HG03135 (cell line): ENCODE data around the gene SPEF2.

Experiments
- ATAC-seq: cut with Tn5 transposase; IDR thresholded peaks from one replicate; pipeline ENCODE4 v1.9.1; 2021; ENCODE audit warnings: mild to moderate bottlenecking, moderate library complexity; ENCODE audit not compliant: unreplicated experiment

SPEF2 gene, protein sequence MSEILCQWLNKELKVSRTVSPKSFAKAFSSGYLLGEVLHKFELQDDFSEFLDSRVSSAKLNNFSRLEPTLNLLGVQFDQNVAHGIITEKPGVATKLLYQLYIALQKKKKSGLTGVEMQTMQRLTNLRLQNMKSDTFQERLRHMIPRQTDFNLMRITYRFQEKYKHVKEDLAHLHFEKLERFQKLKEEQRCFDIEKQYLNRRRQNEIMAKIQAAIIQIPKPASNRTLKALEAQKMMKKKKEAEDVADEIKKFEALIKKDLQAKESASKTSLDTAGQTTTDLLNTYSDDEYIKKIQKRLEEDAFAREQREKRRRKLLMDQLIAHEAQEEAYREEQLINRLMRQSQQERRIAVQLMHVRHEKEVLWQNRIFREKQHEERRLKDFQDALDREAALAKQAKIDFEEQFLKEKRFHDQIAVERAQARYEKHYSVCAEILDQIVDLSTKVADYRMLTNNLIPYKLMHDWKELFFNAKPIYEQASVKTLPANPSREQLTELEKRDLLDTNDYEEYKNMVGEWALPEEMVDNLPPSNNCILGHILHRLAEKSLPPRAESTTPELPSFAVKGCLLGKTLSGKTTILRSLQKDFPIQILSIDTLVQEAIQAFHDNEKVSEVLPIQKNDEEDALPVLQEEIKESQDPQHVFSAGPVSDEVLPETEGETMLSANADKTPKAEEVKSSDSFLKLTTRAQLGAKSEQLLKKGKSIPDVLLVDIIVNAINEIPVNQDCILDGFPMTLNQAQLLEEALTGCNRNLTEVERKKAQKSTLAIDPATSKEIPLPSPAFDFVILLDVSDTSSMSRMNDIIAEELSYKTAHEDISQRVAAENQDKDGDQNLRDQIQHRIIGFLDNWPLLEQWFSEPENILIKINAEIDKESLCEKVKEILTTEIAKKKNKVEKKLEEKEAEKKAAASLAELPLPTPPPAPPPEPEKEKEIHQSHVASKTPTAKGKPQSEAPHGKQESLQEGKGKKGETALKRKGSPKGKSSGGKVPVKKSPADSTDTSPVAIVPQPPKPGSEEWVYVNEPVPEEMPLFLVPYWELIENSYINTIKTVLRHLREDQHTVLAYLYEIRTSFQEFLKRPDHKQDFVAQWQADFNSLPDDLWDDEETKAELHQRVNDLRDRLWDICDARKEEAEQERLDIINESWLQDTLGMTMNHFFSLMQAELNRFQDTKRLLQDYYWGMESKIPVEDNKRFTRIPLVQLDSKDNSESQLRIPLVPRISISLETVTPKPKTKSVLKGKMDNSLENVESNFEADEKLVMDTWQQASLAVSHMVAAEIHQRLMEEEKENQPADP (N-terminal part only)

DNA sequence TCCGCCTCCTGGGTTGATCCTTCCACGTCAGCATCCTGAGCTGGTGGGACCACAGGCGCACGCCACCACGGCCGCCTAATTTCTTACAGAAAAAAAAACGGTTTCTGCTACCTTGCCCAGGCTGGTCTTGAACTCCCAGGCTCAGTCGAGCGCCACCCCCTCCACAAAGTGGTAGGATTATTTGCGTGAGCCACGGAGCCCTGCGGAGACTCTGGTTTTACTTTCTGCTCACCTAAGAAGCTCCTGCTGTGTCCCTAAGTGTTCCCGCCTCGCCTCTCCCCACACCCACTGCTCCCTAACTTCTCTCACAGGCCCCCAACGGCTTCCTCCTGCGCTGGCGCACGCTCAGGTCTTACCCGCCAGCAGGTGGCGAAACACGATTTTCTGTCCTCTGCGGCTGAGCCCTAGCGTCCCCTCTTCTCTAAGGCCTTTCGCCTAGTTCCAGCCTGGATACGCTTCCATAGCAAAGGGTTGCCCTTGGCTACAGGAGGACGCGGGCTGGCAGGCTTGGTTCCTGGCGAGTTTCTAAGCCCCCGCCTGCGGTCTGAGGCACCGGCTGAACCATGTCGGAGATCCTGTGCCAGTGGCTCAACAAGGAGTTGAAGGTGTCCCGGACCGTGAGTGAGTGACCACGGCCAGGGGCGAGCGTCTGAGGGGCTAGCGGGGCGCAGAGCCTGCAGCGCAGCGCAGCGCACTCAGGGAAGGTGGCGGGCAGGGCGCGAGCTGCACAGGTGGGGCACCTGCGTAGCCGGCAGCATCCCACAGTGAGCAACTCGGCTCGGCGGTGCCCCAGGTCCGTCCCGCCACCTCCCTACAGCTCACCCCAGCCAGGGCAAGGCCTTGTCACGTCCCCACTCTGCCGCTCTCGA is at the start of gene SPEF2:
Gene SPEF2 (plus strand): TSS at position 429 of the 869 bp plus-strand sequence. CDS start 135 bp downstream, at position 564.
- ATAC-seq = peak; percentile 91

DNA sequence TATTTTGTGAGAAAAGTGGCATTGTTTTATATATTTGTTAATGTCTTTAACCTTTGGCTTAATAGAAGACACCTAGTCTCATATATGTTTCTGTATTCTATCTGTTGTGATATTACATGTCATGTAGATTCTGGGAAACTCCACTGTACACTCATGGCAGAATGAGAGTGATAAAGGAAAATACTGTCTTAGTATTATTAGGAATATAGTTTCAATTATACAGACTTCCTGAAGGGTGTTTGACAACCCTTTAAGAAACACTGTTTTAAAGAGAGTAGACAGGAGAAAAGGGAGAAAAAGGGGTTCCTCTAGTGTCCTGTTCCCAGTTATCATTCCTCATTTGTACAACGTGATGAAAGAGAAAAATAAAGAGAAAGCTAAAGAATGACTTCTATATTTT is 42.1 kb upstream of the SPEF2 start:
- ATAC-seq = no peak

DNA sequence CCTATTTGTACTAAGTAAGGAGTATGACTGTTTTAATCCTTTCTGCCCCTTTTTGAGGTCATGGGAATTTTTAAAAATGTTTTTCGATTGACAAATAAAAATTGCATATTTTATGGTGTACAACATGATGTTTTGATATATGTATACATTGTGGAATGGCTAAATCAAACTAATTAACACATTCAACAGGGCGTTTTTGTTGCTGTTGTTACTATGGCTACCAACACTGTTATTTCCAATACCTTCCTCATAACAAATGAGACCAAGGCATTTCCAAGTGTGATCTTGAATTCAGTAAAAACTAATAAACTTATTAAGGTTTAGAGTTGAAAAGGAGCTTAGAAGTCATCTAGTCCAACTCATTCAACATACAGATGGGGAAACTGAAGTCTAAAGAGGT is 30.2 kb upstream of the SPEF2 start:
- no peak for ATAC-seq

DNA sequence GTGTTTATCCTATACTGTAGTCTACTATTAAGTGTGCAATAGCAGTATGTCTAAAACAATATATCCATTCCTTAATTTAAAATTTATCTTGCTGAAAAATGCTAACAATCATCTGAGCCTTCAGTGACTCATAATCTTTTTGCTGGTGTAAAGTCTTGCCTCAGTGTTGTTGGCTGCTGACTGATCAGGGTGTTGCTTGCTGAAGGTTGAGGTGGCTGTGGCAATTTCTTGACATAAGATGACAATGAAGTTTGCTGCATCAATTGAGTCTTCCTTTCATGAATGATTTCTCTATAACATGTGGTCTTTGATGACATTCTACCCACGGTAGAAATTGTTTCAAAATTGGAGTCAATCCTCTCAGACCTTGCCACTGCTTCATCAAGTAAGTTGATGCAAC is 24.3 kb upstream of the SPEF2 start:
- no peak for ATAC-seq

DNA sequence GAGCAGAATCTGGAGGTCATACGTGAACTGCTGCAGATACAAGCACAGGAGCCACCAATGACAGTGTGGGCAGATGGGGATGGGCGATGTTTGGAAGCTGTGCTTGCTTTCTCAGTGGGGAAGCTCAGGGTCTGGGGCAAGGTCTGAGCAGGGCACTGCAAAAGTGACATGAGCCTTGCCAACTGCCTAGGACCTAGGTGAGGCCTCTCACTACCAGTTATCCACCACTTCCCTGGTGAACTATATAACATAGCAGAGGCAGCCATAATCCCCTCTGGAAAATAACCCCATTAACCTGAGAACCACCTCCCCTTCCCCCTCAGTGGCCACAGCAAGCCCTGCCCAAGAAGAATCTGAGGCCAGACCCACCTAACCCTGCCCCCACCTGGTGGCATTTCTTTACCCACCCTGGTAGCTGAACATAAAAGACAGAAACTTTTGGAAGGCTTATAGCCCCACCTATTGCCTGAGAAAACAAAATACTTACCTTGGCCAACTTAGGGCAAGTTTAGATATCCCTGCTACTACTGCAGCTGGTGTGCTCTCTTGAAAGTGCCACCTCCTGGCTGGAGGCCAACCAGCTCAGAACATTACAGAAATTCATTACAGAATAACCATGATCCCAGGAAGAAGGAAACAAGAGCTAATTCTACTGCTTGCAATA is 18.8 kb upstream of the SPEF2 start:
- no peak for ATAC-seq

DNA sequence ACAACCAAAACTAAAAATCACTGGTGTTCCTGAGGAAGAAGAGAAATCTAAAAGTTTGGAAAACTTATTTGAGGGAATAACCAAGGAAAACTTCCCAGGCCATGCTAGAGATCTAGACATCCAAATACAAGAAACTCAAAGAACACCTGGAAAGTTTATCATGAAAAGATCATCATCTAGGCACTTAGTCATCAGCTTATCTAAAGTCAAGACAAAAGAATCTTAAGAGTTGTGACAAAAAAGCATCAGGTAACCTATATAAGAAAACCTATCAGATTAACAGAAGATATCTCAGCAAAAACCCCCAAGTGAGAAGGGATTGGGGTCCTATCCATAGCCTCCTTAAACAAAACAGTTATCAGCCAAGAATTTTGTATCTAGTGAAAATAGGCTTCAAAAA is 17.1 kb upstream of the SPEF2 start:
- no peak for ATAC-seq

DNA sequence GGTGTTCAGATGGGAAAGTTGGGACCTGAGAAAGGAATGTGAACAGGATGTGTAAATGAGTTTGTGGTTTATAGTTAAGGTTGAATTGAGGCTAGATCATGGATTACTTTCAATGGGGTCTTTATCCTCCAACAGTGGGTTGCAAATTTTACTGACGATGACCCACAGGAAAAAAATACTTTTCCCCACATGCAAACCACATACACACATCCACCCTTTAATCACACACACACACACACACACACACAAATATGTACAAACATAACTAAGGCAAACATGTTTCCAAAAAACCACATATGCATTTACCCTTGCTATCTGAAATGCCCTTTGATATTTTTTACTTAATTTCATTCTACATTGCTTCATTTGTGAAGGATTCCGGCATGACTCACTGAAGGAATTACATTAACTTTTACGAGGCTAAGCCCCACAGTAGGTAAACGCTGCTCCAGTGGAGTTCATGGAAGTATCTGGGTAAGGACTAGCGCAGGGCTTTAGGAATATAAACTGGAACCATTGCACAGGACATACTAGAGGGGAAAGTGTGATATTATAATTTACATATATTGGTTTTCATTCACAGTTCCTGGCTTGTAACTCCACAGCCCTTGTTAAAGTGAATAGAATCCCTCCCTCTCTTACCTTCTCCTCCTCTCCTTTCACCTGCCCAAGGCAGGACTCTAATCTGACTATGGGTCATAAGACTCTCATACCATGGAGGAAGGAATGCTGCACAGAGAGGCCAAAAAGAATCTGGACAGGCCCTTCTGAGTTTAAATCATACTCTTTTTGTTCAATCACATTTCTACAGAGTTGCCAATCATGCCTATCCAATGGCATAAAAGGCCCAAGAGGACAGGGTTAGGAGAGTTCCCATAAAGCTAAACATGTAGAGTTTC is 8.5 kb upstream of the SPEF2 start:
- no peak for ATAC-seq

DNA sequence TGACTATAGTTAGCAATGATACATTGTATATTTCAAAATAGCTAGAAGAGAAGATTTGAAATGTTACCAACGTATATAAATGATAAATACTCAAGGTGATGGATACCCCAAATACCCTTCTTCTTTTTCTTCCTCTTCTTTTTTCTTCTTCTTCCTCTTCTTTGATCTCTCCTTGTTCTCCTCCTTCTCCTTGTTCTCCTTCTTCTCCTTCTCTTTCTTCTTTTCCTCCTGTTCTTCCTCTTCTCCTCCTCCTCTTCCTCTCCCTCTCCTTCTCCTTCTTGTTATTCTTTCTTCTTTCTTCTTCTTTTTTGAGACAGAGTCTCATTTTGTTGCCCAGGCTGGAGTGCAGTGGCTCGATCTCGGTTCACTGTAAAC is 616 bp upstream of the SPEF2 start:
- ATAC-seq = no peak

DNA sequence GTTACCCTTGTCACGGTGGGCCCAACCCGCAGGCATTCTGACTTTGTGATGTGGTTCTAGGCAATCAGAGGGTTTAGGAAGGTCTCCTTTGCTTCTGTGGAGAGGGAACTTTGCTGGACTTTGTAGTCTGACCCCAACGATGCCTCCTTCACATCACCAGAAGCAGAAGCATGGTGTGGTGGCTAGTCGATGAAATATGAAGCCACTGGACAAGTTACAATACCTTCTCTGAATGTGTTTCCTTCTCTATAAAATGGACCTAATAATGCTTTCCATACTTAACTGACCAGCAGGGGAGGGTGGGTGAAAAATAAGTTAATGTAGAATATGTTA is 607 bp downstream of the SPEF2 start:
- no peak for ATAC-seq

DNA sequence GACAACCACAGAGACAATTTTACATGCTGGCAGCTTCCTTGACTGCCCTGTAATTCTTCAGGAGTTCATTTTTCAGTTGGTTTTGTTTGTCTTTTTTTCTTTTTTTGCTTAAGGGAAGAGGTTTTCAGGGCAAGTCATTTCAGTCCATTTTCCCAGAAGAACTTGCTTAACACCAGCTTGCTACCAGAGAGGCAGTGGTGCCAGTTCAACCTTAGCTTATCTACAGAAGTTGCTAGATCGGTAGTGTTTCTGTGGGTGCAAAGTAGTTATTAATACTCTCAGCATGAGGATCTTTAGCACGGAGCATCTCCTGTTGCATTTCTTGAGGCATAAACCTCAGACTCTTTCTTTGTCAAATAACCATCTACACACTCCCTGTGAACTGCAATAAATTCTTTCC is 1.1 kb downstream of the SPEF2 start:
- no peak for ATAC-seq

DNA sequence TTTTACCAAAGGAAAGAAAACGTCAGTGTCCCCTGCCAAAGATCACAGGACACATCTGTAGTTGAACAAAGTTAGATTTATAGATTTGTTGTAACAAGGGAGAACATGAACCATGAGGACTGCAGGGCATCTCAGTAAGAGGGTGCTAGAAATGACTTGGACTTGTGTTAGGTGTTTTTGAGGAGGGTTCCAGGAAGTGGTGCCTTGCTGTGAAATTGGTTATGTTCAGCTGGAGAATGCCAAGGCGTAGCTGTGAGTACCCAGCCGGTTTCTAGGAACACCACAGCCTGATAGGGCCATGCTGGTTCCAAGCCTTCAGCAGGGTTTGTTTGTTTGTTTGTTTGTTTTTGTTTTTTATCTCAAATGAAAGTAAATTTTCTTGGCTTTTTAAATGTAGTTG is 5.3 kb downstream of the SPEF2 start:
- ATAC-seq = no peak

DNA sequence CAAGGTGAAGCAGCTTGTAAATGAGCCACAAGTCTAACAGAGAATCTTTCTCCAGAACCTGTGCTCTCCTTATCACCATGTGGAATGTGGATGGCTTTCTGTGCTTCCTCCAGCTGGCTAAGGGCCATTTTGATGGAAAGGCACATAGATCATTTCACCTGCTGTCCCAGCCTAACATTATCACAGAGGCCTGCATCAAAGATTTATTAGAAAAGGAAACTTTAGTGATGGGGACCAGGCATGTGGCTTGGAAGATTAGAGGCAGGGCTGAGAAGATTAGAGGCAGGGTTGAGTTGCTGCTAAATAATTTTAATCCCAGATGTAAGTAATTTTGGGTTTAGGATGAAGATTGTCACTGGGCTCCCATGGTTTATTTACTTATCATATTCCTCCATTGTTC is 6.3 kb downstream of the SPEF2 start:
- no peak for ATAC-seq

DNA sequence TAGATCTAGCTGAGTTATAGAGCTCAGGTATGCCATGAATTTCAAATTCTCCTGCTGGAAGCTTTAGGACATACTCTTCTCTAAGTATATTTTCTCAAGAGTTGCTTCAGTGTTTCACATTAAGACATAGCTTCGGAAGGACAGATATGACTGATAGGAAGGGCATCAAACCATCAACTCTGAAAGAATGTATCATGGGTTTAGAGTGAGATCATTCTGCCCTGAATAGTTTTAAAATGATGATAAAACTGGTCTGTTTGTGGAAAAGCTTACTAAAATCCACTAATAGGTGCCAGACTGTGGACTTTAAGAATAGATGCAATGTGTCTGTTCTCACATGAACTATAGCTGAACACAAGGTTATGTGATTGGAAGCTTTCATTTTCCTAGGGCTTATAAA is 8.4 kb downstream of the SPEF2 start:
- ATAC-seq = no peak

DNA sequence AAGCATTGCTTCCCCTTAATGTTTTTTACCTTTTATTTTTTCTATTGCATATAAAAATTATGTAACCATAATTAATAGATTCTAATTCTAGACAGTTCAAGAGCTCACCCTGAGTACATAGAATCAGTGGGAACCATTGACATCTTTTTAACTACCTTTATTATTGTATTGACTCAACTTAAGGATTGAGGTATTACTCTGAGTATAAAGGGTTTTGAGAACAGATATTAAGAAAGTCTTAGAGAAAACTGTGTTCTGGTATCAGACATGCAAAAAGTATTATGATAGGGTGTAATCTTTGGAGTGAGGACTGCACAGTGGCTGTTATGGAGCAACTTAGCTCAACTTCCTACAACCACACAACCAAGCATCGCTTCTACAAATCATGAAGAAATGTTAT is 8.9 kb downstream of the SPEF2 start:
- ATAC-seq = no peak

DNA sequence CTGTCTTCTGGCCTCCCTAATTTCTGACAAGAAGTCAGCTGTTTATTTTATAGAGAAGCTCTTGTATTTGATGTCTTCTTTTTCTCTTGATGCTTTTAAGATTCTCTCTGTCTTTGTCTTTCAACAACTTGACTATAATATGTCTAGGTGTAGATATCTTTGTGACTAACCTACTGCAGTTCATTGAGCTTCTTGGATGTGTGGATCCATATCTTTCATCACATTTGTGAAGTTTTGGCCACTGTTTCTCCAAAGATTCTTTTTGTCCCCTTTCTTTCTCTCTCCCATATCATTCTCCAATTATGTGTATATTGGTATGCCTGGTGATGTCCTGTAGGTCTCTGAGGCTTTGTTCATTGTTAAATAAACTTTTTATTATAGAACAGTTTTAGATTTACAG is 16.7 kb downstream of the SPEF2 start:
- ATAC-seq = no peak

DNA sequence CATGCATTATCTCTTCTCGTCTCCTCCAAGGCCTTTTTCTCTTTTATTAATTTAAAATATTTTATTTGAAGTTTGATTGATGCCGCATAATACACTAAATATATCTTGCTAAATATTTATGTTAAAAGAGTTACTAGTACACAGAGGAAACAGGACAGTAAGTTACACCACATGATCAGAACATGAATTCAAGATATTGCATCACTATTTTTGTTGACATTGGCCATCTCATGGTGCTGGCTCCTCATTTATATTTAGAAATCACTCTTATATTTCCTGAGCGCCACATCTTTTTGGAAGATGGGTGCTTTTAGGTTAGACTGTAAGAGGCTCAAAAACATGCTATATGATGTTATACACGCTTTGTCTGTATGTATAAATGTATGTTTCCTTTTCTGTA is 23.0 kb downstream of the SPEF2 start:
- no peak for ATAC-seq

DNA sequence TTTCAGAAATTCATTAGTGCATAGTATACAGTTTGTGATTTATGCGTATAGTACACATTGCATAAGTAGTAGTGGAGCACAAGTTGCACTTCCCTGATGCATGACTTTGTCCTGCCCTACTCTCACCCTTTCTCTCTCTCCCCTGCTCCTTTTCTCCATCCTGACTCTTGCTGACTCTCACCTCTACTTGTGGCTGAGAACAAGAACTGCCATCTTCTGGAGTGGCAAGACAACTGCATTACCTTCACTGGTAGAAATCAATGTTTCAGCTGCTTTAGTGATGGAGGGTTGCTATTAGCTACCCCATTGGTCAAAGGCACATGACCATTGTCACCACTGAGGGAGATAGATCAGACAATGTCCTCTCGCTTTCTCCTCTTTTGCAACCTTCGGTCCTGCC is 26.9 kb downstream of the SPEF2 start:
- ATAC-seq = no peak

DNA sequence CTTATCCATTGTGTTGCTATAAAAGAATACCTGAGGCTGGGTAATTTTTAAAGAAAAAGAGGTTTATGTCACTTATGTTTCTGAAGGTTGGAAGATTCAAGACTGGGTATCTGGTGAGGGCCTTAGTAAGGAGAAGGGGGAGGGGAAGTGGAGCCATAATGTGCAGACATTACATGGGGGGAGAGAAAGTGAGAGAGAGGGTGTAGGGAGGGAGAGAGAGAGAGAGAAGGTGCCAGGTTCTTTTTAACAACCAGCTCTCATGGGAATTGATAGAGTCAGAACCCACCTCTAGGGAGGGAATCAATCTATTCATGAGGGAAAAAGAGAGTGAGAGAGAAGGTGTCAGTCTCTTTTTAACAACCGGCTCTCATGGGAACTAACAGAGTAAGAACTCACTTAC is 29.5 kb downstream of the SPEF2 start:
- no peak for ATAC-seq

DNA sequence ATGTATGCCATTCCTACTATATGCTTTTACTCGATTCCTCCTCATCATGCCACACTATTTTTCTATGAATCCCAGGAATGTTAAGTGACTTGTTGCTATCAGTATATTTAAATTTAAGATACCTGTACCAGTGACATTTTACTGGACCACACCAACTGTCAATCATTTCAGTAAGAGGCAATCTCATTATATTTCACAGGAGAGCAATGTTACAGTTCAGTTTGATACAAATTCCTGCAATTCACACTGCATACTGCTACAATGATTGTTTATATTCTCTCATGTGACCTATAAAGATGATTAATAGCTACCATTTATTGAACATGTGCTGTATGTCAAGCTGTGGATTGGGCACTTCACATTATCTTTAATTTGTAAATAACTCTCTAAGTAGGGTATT is 30.0 kb downstream of the SPEF2 start:
- no peak for ATAC-seq
